SH-SY5Y (cell line): Measurements from ENCODE around the gene AKAP6.

Experiments
- GATA2 ChIP-seq: IDR thresholded peaks from 2 replicates; pipeline ENCODE4 v1.6.1; 2011; ENCODE audit warnings: mild to moderate bottlenecking, low read depth, low read length
- GATA3 ChIP-seq: IDR thresholded peaks from 2 replicates; pipeline ENCODE4 v1.6.1; 2011; ENCODE audit warnings: low read depth, mild to moderate bottlenecking, low read length, moderate library complexity

DNA sequence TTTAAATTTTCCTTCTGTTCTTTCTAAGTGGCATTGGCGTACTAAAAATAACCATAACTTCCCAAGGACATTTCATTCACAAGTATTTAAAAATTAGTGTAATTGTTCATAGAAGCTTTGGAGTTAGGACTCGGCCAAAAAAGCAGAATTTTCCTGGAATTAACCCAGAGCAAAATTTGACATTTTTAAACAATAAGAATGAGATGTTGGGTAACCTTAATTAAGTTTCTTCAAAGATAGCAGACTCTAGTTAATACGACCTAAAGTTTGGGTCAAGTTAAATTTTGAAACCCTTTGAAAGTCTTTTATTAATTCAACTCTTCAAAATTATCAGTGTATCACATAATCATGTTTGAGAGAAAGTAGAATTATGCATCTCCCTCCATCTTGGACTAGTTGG is 118.3 kb downstream of the AKAP6 start:
- no peak for TF ChIP-seq GATA3
- TF ChIP-seq GATA2, result no peak
